Fibroblast of skin of right quadriceps (primary cell): ENCODE measurements around the gene GSTM2.
"Not testable (repeated sequence)": the region's sequence is repeated elsewhere in the genome, so short reads cannot be mapped to it uniquely, and the experiment has no call there.

Source experiments
- DNase-seq: peaks from one replicate; pipeline ENCODE4 v3.0.0-alpha.2; 2013

The GSTM2 gene

DNA sequence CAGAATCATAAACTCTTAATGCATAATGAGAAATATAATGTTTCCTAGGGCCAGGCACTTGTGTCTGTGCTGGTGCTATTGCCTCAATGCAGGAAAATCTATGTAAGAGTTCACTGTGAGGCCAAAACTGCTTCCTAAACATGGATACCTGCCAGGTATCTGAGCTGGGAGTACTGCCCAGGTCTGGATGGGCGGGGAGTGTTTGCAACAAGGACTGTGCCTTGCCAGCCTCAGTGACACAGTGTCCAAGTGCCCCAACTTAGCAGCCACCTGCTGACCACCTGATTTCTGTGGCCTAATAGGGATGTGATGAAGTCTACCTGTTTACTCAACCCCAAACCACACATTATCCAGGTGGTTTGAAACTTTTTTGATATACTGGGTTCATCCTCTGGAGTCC is 17.5 kb downstream of the GSTM2 start:
- not testable (repeated sequence) for DNase-seq

DNA sequence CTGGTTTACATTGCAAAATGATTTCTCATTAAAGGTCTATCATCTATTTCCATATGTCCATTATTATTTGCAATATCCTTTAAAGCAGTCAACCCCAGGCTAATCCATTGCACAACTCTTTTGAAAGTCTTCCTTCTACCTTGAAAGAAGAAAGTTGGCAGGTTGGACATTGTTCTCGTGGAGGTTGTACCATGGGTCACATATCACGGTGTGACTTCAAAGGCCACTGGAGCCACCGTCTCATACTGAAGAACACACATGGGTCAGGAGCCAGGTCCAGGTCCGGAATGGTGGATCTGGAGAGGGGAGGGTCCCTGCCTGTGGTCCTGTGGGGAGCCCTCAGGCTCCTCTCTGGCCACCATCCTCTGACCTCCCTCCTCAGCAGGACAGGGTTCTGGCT is 18.0 kb downstream of the GSTM2 start:
- not testable (repeated sequence) for DNase-seq

DNA sequence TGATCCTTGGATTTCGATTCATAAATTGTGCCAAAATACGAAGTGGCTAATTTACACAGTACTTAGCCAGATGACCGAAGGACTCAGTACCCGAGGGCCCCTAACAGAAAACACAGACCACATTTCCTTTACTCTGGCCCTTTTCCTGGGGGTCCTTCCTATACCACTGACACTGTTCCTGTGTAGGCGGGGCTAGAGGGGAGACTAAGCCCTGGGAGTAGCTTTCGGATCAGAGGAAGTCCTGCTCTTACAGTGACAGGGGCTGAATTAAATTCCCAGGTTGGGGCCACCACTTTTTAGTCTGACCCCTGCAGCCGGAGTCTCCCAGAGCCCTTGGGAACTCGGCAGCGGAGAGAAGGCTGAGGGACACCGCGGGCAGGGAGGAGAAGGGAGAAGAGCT is 19.3 kb downstream of the GSTM2 start:
- DNase-seq, result not testable (repeated sequence)

DNA sequence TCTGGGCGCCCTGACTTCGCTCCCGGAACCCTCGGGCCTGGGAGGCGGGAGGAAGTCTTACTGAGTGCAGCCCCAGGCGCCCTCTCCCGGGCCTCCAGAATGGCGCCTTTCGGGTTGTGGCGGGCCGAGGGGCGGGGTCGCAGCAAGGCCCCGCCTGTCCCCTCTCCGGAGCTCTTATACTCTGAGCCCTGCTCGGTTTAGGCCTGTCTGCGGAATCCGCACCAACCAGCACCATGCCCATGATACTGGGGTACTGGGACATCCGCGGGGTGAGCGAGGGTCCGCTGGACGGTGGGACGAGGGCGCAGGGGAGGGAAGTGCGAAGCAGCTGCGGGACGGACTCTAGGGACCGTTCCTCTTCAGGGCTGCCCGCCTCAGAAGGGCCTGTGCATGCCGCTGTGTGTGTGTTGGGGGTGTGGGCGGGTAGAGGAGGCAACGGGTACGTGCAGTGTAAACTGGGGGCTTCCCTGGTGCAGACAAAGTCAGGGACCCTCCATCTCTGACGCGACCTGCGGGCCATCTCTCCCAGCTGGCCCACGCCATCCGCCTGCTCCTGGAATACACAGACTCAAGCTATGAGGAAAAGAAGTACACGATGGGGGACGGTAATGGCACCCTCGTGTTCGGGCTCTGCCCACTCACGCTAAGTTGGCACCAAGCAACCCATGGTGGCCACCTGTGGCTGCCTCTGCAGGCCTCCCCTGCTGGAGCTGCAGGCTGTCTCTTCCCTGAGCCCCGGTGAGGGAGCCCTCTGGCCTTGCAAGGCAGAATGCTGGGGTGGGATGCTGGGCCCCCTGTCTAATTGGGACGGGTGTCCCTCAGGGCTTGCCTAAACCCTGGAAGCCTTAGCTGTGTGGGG is 20.0 kb downstream of the GSTM2 start, which contains the start of gene GSTM1:
Gene GSTM1, plus strand, starts transcription at position 177 of the 859 bp plus-strand sequence. Its CDS starts 57 bp downstream, at position 234.
- DNase-seq, result peak; percentile 77

DNA sequence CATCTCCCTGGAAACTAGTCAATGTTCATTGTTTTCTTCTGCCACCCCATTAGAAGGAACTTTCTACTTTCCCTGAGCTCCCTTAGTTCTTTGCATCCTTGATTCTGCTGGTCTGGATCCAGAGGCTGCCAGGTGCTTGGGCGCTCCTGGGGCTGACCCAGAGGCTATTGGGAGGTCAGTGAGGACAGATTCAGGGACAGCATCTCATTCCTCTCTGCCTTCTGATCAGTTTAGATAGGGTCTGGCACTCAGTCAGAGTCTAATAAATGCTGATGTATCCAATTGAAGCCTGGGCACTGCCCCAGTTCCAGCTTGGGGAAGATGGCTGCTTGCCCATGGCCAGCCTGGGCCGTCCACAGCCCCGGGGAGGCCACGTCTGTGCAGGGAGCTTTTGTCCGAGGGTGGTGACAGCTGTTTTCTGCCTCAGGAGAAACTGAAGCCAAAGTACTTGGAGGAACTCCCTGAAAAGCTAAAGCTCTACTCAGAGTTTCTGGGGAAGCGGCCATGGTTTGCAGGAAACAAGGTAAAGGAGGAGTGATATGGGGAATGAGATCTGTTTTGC is 22.1 kb downstream of the GSTM2 start:
- DNase-seq, result no peak

DNA sequence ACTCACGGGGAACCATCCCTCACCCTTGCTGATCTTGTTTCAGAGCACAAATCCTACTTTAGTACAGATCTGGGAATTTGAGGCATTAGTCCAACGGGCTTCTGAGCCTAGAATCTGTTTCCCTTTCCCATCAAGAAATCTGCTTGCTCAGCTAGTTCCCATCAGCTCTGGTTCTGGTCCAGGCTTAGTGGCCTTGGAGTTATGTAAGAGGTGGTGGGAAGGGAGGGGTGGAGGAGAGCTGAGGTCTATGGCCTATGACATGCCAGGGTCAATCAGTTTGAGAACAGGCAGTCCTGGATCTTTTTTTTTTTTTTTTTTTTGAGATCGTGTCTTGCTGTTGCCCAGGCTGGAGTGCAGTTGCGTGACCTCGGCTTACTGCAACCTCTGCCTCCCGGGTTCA is 23.9 kb downstream of the GSTM2 start:
- DNase-seq, result no peak

DNA sequence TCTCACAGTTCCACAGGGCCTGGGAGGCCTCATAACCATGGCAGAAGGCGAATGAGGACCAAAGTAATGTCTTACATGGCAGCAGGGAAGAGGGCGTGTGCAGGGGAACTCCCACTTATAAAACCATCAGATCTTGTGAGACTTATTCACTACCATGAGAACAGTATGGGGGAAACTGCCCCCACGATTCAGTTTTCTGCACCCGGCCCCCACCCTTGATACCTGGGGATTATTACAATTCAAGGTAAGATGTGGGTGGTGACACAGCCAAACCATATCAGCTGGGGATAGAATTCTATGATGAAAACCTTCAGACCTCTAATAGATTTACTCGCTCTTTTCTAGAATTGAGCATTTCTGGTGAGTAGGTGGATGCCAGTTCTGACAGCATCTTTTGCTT is 26.5 kb downstream of the GSTM2 start:
- DNase-seq, result not testable (repeated sequence)

DNA sequence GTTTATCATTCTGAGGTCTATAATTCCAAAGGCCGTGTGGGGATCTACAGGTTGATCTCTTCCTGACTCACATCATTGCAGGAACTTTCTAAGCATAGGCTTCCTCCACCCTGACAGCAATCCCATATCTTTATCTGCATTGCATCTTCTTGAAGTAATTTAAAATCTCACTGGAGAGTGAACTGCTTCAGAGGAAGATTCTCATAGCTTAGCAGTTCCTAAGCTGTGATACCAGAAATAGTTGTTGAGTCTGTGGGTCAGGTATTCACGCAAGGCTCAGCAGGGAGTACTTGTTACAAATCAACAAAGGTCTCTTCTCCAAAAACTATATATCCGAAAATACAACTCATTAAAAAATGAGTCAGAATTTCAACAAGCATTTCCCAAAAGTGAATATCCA is 27.3 kb downstream of the GSTM2 start:
- DNase-seq, result not testable (repeated sequence)

DNA sequence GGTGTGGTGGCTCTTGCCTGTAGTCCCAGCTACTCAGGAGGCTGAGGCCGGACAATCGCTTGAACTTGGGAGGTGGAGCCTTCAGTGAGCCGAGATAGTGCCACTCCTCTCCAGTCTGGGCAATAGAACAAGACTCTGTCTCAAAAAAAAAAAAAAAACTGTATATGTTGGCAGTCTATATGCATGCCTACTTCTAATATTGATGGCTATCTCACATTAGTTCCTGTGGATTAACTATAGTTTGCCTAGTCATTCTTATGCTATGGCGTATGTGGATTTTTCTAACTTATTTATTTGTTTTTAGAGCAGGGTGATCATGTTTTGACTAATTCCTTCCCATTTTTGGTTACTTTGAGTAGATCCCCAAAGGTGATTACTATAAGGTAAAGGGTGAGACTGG is 29.2 kb downstream of the GSTM2 start:
- DNase-seq, result no peak

DNA sequence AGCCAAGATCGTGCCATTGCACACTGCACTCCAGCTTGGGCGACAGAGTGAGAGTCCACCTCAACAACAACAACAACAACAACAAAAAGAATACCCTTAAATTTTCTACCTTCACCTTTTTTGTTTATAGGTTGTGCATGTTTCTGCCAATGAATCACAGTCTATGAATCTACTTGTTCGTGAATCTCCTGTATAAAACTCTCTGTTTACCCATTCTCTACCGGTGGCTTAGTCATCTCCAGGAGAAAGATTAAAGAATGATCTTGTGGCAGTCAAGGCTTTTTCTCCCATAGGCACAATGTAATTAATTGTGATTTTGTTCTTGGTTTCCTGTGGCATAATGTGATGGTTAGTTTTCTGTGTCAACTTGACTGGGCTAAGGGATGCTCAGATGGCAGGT is 30.0 kb downstream of the GSTM2 start:
- not testable (repeated sequence) for DNase-seq

DNA sequence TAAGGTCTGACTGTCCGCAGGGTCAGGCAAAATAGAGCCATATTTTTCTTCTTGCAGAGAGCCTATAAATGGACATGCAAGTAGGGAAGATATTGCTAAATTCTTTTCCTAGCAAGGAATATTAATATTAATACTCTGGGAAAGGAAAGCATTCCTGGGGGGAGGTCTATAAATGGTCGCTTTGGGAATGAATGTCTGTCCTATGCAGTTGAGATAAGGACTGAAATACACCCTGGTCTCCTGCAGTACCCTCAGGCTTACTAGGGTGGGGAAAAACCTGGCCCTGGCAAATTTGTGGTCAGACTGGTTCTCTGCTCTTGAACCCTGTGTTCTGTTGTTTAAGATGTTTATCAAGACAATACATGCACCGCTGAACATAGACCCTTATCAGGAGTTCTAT is 35.1 kb downstream of the GSTM2 start:
- DNase-seq, result not testable (repeated sequence)

DNA sequence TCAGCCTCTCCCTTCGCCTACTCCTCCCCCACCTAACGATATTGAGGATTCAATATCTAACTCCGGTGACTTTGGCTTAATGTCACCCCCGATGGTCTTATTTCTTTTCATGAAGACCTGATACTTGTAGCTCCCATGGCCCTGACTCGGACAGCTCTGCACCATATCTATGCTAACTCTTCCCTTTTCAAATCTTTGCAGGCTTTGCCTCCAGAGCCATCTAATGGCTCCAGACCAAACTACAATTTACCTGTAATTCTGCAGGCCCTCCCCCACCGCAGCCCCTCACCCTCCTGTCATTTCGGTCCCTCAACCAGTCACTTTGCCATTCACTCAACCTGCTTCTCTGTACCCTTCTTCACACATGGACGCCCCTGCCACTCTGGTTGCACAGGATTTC is 36.3 kb downstream of the GSTM2 start:
- DNase-seq, result no peak

DNA sequence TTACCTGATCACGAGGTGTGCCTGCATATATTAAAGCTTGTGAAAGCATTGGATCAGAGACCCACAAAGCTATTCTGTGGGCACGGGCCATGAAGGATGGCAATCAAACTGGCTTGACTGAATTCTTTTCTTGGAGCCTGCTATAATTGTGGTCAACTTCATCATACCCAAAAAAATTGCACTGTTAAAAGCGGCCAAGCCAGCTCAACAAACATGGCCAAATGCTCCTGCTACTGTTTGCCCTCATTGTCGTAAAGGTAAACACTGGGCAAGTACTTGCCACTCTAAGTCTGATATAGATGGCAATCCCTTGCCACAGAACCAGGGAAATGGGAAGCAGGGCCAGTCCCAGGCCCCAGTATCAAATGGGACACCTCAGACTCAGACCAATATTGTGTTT is 37.6 kb downstream of the GSTM2 start:
- DNase-seq, result no peak

DNA sequence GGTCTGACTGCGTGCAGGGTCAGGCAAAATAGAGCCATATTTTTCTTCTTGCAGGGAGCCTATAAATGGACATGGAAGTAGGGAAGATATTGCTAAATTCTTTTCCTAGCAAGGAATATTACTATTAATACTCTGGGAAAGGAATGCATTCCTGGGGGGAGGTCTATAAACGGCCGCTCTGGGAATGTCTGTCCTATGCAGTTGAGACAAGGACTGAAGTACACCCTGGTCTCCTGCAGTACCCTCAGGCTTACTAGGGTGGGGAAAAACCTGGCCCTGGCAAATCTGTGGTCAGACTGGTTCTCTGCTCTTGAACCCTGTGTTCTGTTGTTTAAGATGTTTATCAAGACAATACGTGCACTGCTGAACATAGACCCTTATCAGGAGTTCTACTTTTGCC is 41.1 kb downstream of the GSTM2 start:
- not testable (repeated sequence) for DNase-seq

DNA sequence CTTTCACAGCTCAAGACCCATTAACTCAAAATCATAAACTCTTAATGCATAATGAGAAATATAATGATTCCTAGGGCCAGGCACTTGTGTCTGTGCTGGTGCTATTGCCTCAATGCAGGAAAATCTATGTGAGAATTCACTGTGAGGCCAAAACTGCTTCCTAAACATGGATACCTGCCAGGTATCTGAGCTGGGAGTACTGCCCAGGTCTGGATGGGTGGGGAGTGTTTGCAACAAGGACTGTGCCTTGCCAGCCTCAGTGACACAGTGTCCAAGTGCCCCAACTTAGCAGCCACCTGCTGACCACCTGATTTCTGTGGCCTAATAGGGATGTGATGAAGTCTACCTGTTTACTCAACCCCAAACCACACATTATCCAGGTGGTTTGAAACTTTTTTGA is 42.0 kb downstream of the GSTM2 start:
- DNase-seq, result not testable (repeated sequence)

DNA sequence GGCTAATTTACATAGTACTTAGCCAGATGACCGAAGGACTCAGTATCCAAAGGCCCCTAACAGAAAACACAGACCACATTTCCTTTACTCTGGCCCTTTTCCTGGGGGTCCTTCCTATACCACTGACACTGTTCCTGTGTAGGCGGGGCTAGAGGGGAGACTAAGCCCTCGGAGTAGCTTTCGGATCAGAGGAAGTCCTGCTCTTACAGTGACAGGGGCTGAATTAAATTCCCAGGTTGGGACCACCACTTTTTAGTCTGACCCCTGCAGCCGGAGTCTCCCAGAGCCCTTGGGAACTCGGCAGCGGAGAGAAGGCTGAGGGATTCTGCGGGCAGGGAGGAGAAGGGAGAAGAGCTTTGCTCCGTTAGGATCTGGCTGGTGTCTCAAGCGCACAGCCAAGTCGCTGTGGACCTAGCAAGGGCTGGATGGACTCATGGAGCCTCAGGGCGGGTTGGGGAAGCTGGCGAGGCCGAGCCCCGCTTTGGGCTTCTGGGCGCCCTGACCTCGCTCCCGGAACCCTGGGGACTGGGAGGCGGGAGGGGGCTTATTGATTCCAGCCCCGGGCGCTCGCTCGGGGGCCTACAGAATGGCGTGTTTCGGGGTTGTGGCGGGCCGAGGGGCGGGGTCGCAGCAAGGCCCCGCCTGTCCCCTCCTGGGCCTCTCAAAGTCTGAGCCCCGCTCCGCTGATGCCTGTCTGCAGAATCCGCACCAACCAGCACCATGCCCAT is 43.9 kb downstream of the GSTM2 start, which contains the start of gene GSTM5:
Gene GSTM5, plus strand, starts transcription at position 659 of the 728 bp plus-strand sequence. Its CDS starts 62 bp downstream, at position 721.
- DNase-seq, result peak; percentile 16

DNA sequence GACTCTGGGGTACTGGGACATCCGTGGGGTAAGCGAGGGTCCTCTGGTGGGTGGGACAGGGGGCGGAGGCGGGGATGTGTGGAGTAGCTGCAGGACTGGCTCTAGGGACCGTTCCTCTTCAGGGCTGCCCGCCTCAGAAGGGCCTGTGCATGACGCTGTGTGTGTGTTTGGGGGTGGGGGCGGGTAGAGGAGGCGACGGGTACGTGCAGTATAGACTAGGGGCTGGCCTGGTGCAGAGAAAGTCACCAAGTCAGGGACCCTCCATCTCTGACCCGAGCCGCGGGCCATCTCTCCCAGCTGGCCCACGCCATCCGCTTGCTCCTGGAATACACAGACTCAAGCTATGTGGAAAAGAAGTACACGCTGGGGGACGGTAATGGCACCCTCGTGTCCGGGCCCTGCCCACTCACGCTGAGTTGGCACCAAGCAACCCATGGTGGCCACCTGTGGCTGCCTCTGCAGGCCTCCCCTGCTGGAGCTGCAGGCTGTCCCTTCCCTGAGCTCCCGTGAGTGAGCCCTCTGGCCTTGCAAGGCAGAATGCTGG is 44.5 kb downstream of the GSTM2 start:
- no peak for DNase-seq

DNA sequence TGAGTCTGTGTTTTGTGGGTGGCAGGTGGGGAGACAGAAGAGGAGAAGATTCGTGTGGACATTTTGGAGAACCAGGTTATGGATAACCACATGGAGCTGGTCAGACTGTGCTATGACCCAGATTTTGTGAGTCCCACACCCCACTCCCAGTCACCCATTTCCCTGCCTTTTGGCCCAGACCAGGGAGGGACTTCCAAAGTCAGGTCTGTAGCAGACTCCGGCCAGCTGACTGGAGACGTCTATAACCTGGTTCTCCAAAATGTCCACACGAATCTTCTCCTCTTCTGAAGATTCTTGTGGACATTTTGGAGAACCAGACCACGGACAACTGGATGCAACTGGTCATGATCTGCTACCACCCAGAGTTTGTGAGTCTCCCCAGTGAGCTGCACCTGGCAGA is 45.8 kb downstream of the GSTM2 start:
- DNase-seq, result no peak

DNA sequence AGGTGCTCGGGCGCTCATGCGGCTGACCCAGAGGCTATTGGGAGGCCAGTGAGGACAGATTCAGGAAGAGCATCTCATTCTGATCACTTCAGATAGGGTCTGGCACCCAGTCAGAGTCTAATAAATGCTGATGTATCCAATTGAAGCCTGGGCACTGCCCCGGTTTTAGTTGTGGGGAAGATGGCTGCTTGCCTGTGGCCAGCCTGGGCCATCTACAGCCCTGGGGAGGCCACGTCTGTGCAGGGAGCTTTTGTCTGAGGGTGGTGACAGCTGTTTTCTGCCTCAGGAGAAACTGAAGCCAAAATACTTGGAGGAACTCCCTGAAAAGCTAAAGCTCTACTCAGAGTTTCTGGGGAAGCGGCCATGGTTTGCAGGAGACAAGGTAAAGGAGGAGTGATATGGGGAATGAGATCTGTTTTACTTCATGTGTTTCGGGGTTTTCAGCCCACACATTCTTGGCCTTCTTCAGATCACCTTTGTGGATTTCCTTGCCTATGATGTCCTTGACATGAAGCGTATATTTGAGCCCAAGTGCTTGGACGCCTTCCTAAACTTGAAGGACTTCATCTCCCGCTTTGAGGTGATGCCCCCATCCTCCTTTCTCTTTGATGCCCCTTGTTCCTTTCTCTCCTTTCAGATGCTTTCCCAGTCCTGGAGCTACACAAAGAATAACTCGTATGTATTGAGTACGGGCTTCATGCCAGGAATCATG is 47.0 kb downstream of the GSTM2 start:
- no peak for DNase-seq

DNA sequence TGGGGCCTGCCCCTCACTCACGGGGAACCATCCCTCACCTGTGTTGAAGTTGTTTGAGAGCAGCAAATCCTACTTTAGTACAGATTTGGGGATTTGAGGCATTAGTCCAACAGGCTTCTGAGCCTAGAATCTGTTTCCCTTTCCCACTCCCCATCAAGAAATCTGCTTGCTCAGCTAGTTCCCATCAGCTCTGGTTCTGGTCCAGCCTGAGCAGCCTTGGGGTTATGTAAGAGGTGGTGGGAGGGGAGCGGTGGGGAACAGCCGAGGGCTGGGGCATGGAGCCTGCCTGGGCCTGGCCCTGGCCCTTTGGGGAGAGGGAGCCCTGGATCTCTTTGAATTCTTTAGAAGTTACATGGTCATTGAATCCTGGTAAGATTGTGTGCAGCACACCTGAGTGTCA is 48.3 kb downstream of the GSTM2 start:
- DNase-seq, result no peak

DNA sequence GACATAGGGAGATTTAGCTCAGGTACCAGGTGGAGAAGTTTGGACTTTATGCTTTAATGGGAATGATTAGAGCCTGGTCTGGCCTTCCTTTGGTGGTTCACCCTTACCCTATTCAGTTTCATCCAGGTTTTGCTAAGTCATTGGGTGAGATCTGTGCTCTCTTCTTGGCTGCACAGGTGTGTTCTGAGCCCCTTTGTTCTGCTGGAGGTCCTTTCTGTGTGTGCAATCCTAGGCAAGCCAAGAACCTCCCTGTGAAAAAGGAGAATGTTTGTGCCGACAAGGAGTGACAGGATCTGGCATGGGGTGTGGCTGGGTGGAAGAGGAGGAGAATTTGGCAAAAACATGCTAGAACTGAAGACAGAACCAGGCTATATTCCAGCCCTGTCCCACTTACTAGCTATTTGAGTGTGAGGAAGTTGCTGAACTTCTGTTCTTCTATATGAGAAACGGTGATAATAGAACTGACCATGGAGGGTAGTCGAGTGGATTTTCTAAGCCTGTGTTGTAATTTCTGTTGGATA is 48.8 kb downstream of the GSTM2 start:
- DNase-seq, result no peak

DNA sequence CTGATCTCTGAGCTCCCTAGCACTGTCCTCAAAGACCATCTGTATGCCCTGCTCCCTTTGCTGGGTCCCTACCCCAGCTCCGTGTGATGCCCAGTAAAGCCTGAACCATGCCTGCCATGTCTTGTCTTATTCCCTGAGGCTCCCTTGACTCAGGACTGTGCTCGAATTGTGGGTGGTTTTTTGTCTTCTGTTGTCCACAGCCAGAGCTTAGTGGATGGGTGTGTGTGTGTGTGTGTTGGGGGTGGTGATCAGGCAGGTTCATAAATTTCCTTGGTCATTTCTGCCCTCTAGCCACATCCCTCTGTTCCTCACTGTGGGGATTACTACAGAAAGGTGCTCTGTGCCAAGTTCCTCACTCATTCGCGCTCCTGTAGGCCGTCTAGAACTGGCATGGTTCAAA is 49.9 kb downstream of the GSTM2 start:
- no peak for DNase-seq
